Transverse colon (tissue), 3 donors: Measurements from ENCODE around the gene OR10A4.
"Not testable (repeated sequence)": the region's sequence is repeated elsewhere in the genome, so short reads cannot be mapped to it uniquely, and the experiment has no call there.

Experiments
- CTCF ChIP-seq, 5 experiments: fragments of 200-600 bp in 3 of 5; fragments of 450-650 bp in 2 of 5; sonication (generic) in 3 of 5; IDR thresholded peaks; 1 replicate in 2 of 5; 2 replicates in 3 of 5; pipeline ENCODE4 v1.5.1; 2016 to 2017; ENCODE audit warnings: antibody characterized with exemption in 5 of 5, inconsistent platforms in 3 of 5, mild to moderate bottlenecking in 2 of 5, moderate library complexity in 1 of 5
- POLR2A ChIP-seq: fragments of 450-650 bp; IDR thresholded peaks from one replicate; pipeline ENCODE4 v1.6.1; 2016; ENCODE audit warnings: antibody characterized with exemption, mild to moderate bottlenecking, moderate library complexity

DNA sequence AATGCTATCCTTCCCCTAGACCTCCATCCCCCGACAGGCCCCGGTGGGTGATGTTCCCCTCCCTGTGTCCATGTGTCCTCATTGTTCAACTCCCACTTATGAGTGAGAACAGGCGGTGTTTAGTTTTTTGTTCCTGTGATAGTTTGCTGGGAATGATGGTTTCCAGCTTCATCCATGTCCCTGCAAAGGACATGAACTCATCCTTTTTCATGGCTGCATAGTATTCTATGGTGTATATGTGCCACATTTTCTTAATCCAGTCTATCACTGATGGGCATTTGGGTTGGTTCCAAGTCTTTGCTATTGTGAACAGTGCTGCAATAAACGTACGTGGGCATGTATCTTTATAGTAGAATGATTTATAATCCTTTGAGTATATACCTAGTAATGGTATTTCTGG is 11.3 kb downstream of the OR10A4 start:
- TF ChIP-seq CTCF (IDR thresholded peaks at IDR 0.05); POLR2A: not testable (repeated sequence)
